Measurements from ENCODE around the gene PMP22. TPM values are rescaled to one million over a fixed set of nuclear protein-coding genes. Genes with fewer than 3 reads are reported as not detected.
A peak's percentile ranks its signal among the peaks of the same experiment; 100 is the strongest.

PMP22 gene
- total RNA-seq, 1 donor from 2014 or later, result 91.3 TPM

GRCh38 chr17:15273141-15273793 lies 8.1 kb upstream of the PMP22 start:
- no peak for DNase-seq

- no peak for DNase-seq
Observed at GRCh38 chr17:15271741-15272140, 6.6 kb upstream of the PMP22 start.

- no peak for DNase-seq
Observed at GRCh38 chr17:15270628-15271381, 5.7 kb upstream of the PMP22 start.

- DNase-seq, result peak; percentile 12
Observed at GRCh38 chr17:15269780-15270089, 4.6 kb upstream of the PMP22 start.

- no peak for DNase-seq
Observed at GRCh38 chr17:15269087-15269779, 4.1 kb upstream of the PMP22 start.

- peak; percentile 51 for DNase-seq
Observed at GRCh38 chr17:15268461-15268860, 3.3 kb upstream of the PMP22 start.

GRCh38 chr17:15267996-15268395 lies 2.9 kb upstream of the PMP22 start:
- DNase-seq, result peak; percentile 78

- no peak for DNase-seq
Observed at GRCh38 chr17:15266325-15267125, 1.4 kb upstream of the PMP22 start.

GRCh38 chr17:15264542-15264941 lies 584 bp downstream of the PMP22 start:
- DNase-seq, result no peak

GRCh38 chr17:15263680-15264079 lies 1.4 kb downstream of the PMP22 start:
- no peak for DNase-seq

GRCh38 chr17:15263206-15263579 lies 1.9 kb downstream of the PMP22 start:
- peak; percentile 61 for DNase-seq

- peak; percentile 95 for DNase-seq
Observed at GRCh38 chr17:15262291-15263205, 2.6 kb downstream of the PMP22 start.

- peak; percentile 42 for DNase-seq
Observed at GRCh38 chr17:15261802-15262290, 3.3 kb downstream of the PMP22 start.

GRCh38 chr17:15261258-15261801 lies 3.8 kb downstream of the PMP22 start:
- DNase-seq, result peak; percentile 60

GRCh38 chr17:15260376-15261257 lies 4.5 kb downstream of the PMP22 start:
- DNase-seq, result peak; percentile 97

GRCh38 chr17:15257796-15258512 lies 7.2 kb downstream of the PMP22 start:
- DNase-seq, result no peak

- peak; percentile 83 for DNase-seq
Observed at GRCh38 chr17:15257258-15257788, 7.8 kb downstream of the PMP22 start.

GRCh38 chr17:15256689-15257088 lies 8.4 kb downstream of the PMP22 start:
- no peak for DNase-seq

Data from skin of body (tissue), 2 donors.